GM10266 (cell line): ENCODE results near the gene LHFPL2.
"Not testable (repeated sequence)": the region's sequence is repeated elsewhere in the genome, so short reads cannot be mapped to it uniquely, and the experiment has no call there.

Source experiments
- DNase-seq: peaks from one replicate; pipeline ENCODE4 v3.0.0; 2012; ENCODE audit errors: extremely low spot score
- CTCF ChIP-seq: IDR thresholded peaks from 2 replicates; pipeline ENCODE4 v1.5.1; 2012; ENCODE audit warnings: mild to moderate bottlenecking, low read depth; ENCODE audit not compliant: control insufficient read depth, insufficient read depth; ENCODE audit errors: missing control alignments

Gene LHFPL2

GRCh38 chr5:78624992-78625391 is 23.6 kb downstream of the LHFPL2 start:
- TF ChIP-seq CTCF = no peak
- no peak for DNase-seq

GRCh38 chr5:78624011-78624541 is 24.5 kb downstream of the LHFPL2 start:
- DNase-seq = no peak
- no peak for TF ChIP-seq CTCF

GRCh38 chr5:78622302-78622971 is 26.1 kb downstream of the LHFPL2 start:
- no peak for TF ChIP-seq CTCF
- DNase-seq = no peak

GRCh38 chr5:78621291-78621738 is 27.3 kb downstream of the LHFPL2 start:
- no peak for TF ChIP-seq CTCF
- DNase-seq = no peak

GRCh38 chr5:78620119-78620518 is 28.5 kb downstream of the LHFPL2 start:
- not testable (repeated sequence) for DNase-seq

GRCh38 chr5:78618303-78618702 is 30.3 kb downstream of the LHFPL2 start:
- no peak for DNase-seq
- TF ChIP-seq CTCF = no peak

GRCh38 chr5:78615697-78616096 is 32.9 kb downstream of the LHFPL2 start:
- TF ChIP-seq CTCF = no peak

More at GRCh38 chr5:78615697-78616096, 32.9 kb downstream of the LHFPL2 start:
- no peak for DNase-seq
